Brain microvascular endothelial cell (primary cell): Measurements from ENCODE around the gene OIT3.

Experiments used
- DNase-seq: peaks from one replicate; pipeline ENCODE4 v3.0.0-alpha.2; 2020
- H3K27ac ChIP-seq: fragments of 250-450 bp; sonication (Bioruptor Pico); 2 replicates; pipeline ENCODE4 v1.5.1; 2020; ENCODE audit warnings: mild to moderate bottlenecking, moderate library complexity
- H3K27me3 ChIP-seq: fragments of 250-450 bp; sonication (Bioruptor Pico); replicated peaks from 2 replicates; pipeline ENCODE4 v1.5.1; 2020; ENCODE audit warnings: mild to moderate bottlenecking
- H3K36me3 ChIP-seq: fragments of 250-450 bp; sonication (Bioruptor Pico); replicated peaks from 2 replicates; pipeline ENCODE4 v1.5.1; 2020; ENCODE audit warnings: mild to moderate bottlenecking
- H3K4me3 ChIP-seq: 2 replicates; pipeline ENCODE4 v1.5.1; 2011; ENCODE audit warnings: low read depth, mild to moderate bottlenecking, control low read depth, low read length, moderate library complexity
- in situ Hi-C: cut with HindIII; loops from 2 replicates; pipeline ENCODE4 v1.10.0; 2017; ENCODE audit warnings: low sequenced_read_pairs, low pct_ligation_motif_present
- TF ChIP-seq, protein P1 (sequence below): IDR thresholded peaks from 2 replicates; pipeline ENCODE4 v1.5.1; 2011; ENCODE audit warnings: low read depth, mild to moderate bottlenecking, moderate library complexity, low read length, control low read depth, inconsistent platforms; ENCODE audit errors: missing control alignments

Gene OIT3

DNA sequence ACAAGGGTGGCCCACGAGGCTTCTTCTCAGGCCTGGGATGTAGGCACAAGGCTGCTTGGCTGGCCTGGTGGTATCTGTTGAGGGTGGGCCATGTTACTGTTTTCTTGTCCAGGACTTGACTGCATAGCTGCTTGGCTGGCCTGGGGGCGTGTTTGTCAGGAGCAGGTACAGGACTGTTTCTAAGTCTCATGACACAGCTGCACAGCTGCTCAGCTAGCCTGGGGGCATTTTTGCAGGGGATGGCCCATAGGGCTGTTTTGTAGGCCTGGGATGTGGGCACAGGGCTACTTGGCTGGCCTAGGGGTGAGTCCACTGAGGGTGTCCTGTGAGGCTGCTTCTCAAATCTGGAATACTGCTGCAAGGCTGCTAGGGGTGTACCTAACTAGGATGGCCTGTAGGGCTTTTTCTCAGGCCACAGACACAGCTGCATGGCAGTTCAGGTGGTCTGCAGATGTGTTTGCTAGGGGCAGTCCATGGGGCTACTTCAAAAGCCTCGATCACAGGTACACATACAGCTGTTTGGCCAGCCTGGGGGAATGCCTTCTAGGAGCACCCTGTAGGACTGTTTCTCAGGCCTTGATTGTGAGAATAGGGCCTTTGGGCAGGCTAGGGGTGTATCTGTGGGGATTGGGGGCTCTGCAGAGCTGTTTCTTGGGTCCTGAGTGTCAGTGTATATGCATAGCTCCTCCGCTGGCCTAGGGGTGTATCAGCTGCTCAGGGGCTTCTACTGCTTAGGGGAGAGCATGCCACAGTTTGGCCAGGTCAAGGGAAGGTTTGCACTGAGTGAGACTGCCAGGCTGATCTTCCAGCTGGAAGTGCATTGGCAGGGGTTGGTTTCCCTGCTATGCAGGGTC lies 87.7 kb downstream of the OIT3 start:
- H3K36me3 ChIP-seq = no peaks in the 10 kb centered on the region
- H3K4me3 ChIP-seq = no peak overlapping the region
- in situ Hi-C loops = no loop called here
- DNase-seq = no peak
- no peak overlapping the region for H3K27ac ChIP-seq
- H3K27me3 ChIP-seq = no peaks in the 10 kb centered on the region
- TF ChIP-seq, protein P1, sequence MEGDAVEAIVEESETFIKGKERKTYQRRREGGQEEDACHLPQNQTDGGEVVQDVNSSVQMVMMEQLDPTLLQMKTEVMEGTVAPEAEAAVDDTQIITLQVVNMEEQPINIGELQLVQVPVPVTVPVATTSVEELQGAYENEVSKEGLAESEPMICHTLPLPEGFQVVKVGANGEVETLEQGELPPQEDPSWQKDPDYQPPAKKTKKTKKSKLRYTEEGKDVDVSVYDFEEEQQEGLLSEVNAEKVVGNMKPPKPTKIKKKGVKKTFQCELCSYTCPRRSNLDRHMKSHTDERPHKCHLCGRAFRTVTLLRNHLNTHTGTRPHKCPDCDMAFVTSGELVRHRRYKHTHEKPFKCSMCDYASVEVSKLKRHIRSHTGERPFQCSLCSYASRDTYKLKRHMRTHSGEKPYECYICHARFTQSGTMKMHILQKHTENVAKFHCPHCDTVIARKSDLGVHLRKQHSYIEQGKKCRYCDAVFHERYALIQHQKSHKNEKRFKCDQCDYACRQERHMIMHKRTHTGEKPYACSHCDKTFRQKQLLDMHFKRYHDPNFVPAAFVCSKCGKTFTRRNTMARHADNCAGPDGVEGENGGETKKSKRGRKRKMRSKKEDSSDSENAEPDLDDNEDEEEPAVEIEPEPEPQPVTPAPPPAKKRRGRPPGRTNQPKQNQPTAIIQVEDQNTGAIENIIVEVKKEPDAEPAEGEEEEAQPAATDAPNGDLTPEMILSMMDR = no peak

DNA sequence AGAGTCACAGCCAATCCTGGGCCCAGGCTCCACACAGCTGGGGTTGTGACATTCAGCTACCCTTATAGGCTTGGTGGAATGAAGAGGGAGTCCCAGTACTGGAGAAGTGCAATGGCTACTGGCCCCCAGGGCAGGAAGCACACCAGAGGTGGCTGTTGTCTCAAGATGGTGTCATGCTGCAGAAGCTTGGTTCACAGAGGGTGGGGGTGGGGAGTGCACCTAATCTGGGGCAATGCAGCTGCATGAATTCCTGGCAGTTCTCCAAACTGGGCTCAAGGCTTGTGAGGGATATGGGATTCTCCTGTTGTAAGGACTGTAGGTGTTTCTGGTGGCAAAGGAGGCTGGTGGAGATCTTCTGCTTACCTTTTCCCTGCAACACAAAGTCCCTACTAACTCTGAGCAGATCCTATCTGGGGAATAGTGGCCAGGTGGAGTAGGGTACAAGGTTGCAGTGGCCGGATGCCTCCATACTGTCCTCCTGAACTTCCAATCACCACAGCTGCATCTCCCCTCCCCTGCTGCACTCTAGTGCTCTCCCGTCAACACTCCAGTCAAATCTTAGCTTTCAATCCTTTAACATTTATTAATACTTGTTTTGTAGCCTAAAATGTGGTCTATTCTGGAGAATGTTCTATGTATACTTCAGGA lies 88.5 kb downstream of the OIT3 start:
- Histone ChIP-seq H3K27ac (no peak overlapping the region), H3K36me3 (no peaks in the 10 kb centered on the region), H3K27me3 (no peaks in the 10 kb centered on the region), H3K4me3 (no peak overlapping the region)
- TF ChIP-seq, protein P1 = no peak
- in situ Hi-C loops = no loop called here
- no peak for DNase-seq
